IPS-18c (cell line): ENCODE measurements around the gene MOB3A.
A peak's percentile ranks its signal among the peaks of the same experiment; 100 is the strongest.
"Not testable (repeated sequence)": the region's sequence is repeated elsewhere in the genome, so short reads cannot be mapped to it uniquely, and the experiment has no call there.

ENCODE experiments used
- H3K4me3 ChIP-seq: 2 replicates; pipeline ENCODE4 v1.7.0; 2013; ENCODE audit warnings: low read depth, mild to moderate bottlenecking, low read length, moderate library complexity; ENCODE audit not compliant: insufficient read depth
- H3K9me3 ChIP-seq: one replicate; pipeline ENCODE4 v1.6.1; 2013; ENCODE audit warnings: mild to moderate bottlenecking, low read length, moderate library complexity; ENCODE audit not compliant: control insufficient read depth, insufficient read depth

MOB3A gene

GRCh38 chr19:2096034-2096479, at the start of gene MOB3A:
Gene MOB3A, minus strand, starts transcription at chr19:2096326. Its CDS starts 17,766 bp downstream, at chr19:2078560.
- no peaks in the 10 kb centered on the region for H3K9me3 ChIP-seq
- peak within 1 kb of the TSS; percentile 79 for H3K4me3 ChIP-seq

GRCh38 chr19:2145831-2146241, 49.7 kb upstream of the MOB3A start:
- H3K9me3 ChIP-seq = peaks cover under 1% of the 10 kb centered on the region

DNA sequence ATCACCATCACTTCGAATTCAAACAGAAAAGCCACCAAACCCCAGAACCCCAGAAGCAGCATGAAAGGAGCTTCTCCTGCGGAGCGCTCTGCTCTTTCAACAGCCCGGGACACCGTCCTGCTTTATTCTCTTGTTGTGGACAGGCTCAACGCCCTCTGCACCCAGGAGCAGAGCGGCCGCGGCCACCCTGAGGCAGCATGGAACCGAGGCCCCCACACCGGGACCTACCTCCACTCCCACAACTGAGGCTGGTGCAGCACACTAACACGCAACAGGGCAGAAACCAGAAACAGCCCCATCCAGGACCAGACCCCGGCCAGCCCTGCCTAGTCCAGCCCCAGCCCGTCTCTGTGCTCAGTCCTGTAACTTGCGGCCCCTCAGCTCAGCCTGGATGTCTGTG, 48.1 kb upstream of the MOB3A start:
- Histone ChIP-seq H3K9me3 (no peaks in the 10 kb centered on the region), H3K4me3 (no peak overlapping the region)

More at GRCh38 chr19:2145831-2146241, 49.7 kb upstream of the MOB3A start:
- H3K4me3 ChIP-seq = no peak overlapping the region

DNA sequence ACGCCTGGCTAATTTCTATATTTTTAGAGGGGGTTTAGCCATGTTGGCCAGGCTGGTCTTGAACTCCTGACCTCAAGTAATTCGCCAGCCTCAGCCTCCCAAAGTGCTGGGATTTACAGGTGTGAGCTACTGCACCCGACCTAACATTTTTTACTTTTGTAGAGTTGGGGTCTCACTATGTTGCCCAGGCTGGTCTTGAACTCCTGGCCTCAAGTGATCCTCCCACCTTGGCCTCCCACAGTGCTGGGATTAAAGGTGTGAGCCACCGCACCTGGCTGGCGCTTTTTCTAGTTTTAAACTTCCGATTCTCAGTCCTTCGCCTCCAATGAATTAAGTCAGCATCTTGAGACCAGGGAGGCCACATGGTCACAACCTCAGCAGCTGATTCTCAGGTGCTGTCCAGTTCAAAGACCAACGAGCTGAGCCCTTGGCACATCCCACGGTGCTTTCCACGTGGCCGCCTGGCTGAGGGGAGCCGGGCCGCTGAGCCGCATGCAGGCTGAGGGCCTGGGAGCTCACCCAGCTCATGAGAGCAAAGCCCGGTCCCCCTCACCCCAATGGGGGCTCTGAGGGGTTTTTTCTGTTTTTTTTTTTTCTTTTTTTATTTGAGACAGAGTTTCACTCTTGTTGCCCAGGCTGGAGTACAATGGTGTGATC, 46.2 kb upstream of the MOB3A start:
- no peak overlapping the region for H3K4me3 ChIP-seq
- H3K9me3 ChIP-seq = no peaks in the 10 kb centered on the region

GRCh38 chr19:2140138-2140569, 44.0 kb upstream of the MOB3A start:
- H3K4me3 ChIP-seq = no peak overlapping the region
- no peaks in the 10 kb centered on the region for H3K9me3 ChIP-seq

DNA sequence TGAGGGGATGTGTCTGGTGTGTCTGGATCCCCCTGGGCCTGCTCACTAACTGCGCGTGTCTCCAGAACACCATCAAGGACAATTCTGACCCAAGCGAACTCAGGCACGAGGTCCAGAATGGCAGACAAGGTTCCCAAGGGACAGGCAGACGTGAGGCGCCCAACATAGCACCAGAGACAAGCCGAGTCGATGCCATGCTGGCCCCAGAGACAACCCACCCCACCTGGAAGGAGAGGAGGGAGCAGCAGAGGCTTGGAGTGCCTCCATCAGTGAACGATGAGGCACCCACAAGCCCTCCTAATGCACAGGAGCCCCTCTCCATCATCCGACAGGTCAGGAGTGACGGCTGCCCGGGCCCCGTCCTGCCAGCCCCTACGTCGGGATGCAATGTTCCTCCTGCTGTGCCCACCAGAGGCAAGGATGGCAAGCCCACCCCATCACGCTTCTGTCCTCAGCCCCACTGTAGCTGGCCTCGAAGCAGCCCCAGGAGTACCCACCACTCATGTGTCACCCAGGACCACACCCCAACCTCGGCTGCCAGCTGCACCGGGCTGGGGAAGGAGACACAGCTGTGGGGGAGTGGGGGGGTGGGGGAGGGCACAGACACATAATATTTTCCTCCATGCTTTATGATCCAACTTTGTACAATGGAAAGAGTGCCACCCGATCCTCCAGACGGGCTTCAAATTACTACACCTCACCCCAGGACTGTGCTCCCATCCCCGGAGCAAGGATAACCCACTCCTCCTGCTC, 43.4 kb upstream of the MOB3A start:
- Histone ChIP-seq H3K9me3 (no peaks in the 10 kb centered on the region), H3K4me3 (no peak overlapping the region)

- Histone ChIP-seq H3K4me3 (no peak overlapping the region), H3K9me3 (no peaks in the 10 kb centered on the region)
These were observed 42.1 kb upstream of the MOB3A start for GRCh38 chr19:2138061-2138728.

DNA sequence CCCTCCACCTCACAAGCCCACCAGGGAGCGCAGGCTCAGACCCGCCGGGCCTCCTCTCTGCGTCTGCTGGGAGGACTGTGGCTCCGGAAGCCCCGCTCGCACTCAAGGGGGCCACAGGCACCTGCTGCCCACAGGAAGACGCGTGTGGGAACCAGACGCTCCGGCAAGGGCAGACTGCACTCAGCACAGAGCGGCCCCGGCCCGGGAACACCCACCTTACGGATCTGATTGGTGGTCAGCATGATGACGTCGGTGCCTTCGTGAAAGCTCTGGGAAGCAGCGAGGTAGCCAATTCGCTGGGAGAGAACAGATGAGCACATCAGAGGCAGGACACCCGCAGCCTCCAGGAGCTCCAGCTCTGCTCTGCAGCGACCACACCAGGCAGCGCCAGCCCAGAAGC, 40.7 kb upstream of the MOB3A start:
- H3K4me3 ChIP-seq = no peak overlapping the region
- no peaks in the 10 kb centered on the region for H3K9me3 ChIP-seq

GRCh38 chr19:2135474-2136402, 39.6 kb upstream of the MOB3A start:
- Histone ChIP-seq H3K4me3 (no peak overlapping the region), H3K9me3 (no peaks in the 10 kb centered on the region)

GRCh38 chr19:2132731-2133490, 36.8 kb upstream of the MOB3A start:
- no peak overlapping the region for H3K4me3 ChIP-seq
- H3K9me3 ChIP-seq = no peaks in the 10 kb centered on the region

DNA sequence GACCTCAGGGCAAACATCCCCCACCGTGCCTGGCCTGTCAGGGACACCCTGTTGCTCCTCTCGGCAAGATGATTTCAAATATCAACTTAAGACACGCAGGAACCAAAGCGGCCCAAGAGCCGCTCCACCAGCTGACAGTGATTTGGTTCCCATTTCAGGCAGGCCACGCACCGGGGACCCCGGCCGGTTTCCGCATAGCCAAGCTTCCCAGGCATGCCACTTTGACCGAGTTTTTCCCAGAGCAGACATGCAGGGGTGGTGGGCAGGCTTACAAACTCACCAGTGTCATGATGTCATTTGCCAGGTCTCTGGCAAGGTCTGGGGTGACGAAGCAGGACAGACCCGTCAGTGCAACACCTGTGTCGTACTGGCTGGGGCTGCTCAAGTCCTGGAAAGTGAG, 36.1 kb upstream of the MOB3A start:
- Histone ChIP-seq H3K4me3 (no peak overlapping the region), H3K9me3 (no peaks in the 10 kb centered on the region)

DNA sequence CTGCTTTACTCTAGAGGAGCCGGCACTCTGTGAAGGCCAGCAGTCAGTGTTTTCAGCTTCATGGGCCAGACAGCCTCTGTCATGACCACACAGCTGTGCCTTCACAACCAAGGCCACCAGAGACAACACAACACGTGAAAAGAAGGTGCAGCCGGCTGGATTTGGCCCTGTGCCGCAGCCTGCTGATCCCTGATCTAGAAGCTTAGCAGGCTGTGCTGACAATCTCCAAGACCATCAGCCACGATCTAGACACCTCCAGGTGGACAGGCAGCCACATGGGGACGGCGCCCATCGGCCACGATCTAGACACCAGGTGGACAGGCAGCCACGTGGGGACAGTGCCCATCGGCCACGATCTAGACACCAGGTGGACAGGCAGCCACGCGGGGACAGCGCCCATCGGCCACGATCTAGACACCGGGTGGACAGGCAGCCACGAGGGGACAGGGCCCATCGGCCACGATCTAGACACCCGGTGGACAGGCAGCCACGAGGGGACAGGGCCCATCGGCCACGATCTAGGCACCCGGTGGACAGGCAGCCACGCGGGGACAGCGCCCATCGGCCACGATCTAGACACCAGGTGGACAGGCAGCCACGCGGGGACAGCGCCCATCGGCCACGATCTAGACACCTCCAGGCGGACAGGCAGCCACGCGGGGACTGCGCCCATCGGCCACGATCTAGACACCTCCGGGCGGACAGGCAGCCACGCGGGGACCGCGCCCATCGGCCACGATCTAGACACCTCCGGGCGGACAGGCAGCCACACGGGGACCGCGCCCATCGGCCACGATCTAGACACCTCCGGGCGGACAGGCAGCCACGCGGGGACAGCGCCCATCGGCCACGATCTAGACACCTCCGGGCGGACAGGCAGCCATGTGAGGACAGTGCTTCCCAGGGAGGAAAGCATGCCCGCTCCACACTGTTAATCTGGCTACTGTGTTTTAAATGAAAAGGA, 35.2 kb upstream of the MOB3A start:
- not testable (repeated sequence) for H3K9me3 ChIP-seq, H3K4me3 ChIP-seq

DNA sequence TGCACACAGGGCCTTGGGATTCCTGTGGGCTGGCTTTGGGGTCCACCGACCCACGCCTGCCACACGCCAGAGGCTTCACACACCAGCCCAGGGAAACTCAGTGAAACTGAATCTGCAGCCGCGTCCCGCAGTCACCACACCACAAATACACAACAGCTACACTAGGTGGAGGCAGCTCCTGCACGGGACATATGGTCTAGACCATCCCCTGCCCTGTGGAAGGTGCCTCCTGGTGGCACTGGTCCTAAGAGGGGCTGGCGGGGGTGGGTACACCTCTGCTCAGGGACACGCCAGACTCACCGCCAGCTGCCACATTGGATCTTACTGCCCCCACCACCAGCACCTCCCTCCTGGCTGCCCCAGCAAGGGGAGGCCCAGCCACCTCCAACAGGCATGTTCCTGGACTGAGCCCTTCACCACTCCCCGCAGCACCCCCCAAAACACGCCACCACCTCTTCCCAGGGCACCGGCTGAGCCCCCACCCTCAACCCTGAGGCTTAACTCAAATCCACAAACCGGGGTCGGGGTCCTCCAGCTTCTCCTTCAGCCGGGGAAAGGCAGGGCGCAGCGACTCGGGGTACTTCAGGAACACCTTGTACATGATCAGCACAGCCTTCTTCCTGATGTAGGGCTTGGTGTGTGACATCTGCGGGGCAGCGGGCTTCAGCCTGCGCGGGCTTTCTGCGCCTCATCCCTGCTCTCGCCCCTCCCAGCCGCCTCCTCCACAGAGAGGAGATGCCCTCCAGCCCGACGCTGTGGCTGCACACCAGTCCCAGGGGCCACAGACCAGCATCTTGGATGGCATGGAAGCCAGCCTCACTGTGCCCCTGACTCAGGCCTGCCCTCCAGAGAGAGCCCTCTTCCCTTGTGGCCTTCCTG, 34.0 kb upstream of the MOB3A start:
- H3K9me3 ChIP-seq = no peaks in the 10 kb centered on the region
- no peak overlapping the region for H3K4me3 ChIP-seq

GRCh38 chr19:2129486-2129885, 33.4 kb upstream of the MOB3A start:
- no peak overlapping the region for H3K4me3 ChIP-seq
- H3K9me3 ChIP-seq = no peaks in the 10 kb centered on the region

- Histone ChIP-seq H3K4me3 (no peak overlapping the region), H3K9me3 (no peaks in the 10 kb centered on the region)
These were observed 32.9 kb upstream of the MOB3A start for GRCh38 chr19:2129022-2129421.
